Liver (tissue), 9 donors: Measurements from ENCODE around the gene PPP2R3B. TPM values are rescaled to one million over a fixed set of nuclear protein-coding genes. Genes with fewer than 3 reads are reported as not detected.

Experiments used
- DNase-seq: peaks from one replicate; pipeline ENCODE4 v3.0.0-alpha.2; 2017; ENCODE audit warnings: low spot score
- H3K27ac ChIP-seq, 2 donors: one replicate each; pipeline ENCODE4 v1.7.0; 2013; ENCODE audit warnings: inconsistent platforms in 2 of 2, low read length in 2 of 2, control low read depth in 1 of 2, low read depth in 1 of 2, mild to moderate bottlenecking in 1 of 2
- H3K27me3 ChIP-seq, 4 donors: one replicate each; pipeline versions ENCODE4 v1.6.1 to v1.7.0; 2013; ENCODE audit warnings: low read length in 3 of 4, inconsistent platforms in 1 of 4, mild to moderate bottlenecking in 1 of 4, moderate library complexity in 1 of 4; ENCODE audit not compliant: control insufficient read depth in 4 of 4, insufficient read depth in 4 of 4
- H3K36me3 ChIP-seq, 4 donors: one replicate each; pipeline versions ENCODE4 v1.6.1 to v1.7.0; 2013; ENCODE audit warnings: low read length in 3 of 4, mild to moderate bottlenecking in 3 of 4, low read depth in 1 of 4, moderate library complexity in 1 of 4; ENCODE audit not compliant: control insufficient read depth in 4 of 4, insufficient read depth in 3 of 4
- H3K4me1 ChIP-seq, 4 donors: one replicate each; pipeline versions ENCODE4 v1.6.1 to v1.7.0; 2013; ENCODE audit warnings: low read length in 3 of 4, mild to moderate bottlenecking in 3 of 4, moderate library complexity in 1 of 4; ENCODE audit not compliant: control insufficient read depth in 4 of 4, insufficient read depth in 4 of 4
- H3K4me3 ChIP-seq, 3 donors: one replicate each; pipeline versions ENCODE4 v1.6.1 to v1.7.0; 2013; ENCODE audit warnings: low read length in 3 of 3, control low read depth in 1 of 3, low read depth in 1 of 3, mild to moderate bottlenecking in 1 of 3
- H3K9ac ChIP-seq, 2 donors: one replicate each; pipeline ENCODE4 v1.7.0; 2013; ENCODE audit warnings: low read length in 2 of 2, mild to moderate bottlenecking in 2 of 2, moderate library complexity in 2 of 2, control low read depth in 1 of 2, low read depth in 1 of 2
- H3K9me3 ChIP-seq, 4 donors: one replicate each; pipeline versions ENCODE4 v1.6.1 to v1.7.0; 2013; ENCODE audit warnings: low read length in 3 of 4; ENCODE audit not compliant: control insufficient read depth in 4 of 4
- ATF3 ChIP-seq: IDR thresholded peaks from 2 replicates; pipeline ENCODE4 v1.6.1; 2016; ENCODE audit warnings: antibody characterized with exemption
- EGR1 ChIP-seq, 2 donors: IDR thresholded peaks; 2 replicates each; pipeline ENCODE4 v1.6.1; 2016 to 2018; ENCODE audit warnings: antibody characterized with exemption in 2 of 2, low read depth in 2 of 2
- FOXA1 ChIP-seq: IDR thresholded peaks from 2 replicates; pipeline ENCODE4 v1.6.1; 2016; ENCODE audit warnings: antibody characterized with exemption
- FOXA2 ChIP-seq: IDR thresholded peaks from 2 replicates; pipeline ENCODE4 v1.6.1; 2016; ENCODE audit warnings: antibody characterized with exemption
- GABPA ChIP-seq, 2 donors: IDR thresholded peaks in 1 of 2; conservative IDR thresholded peaks in 1 of 2; 2 replicates each; pipeline ENCODE4 v1.6.1; 2016; ENCODE audit warnings: antibody characterized with exemption in 2 of 2, mild to moderate bottlenecking in 1 of 2, moderate library complexity in 1 of 2
- HNF4A ChIP-seq, 2 donors: conservative IDR thresholded peaks; 2 replicates each; pipeline ENCODE4 v1.6.1; 2016; ENCODE audit warnings: antibody characterized with exemption in 2 of 2, mild to moderate bottlenecking in 2 of 2
- HNF4G ChIP-seq: IDR thresholded peaks from 2 replicates; pipeline ENCODE4 v1.6.1; 2016; ENCODE audit warnings: antibody characterized with exemption
- JUND ChIP-seq, 2 donors: IDR thresholded peaks; 2 replicates each; pipeline ENCODE4 v1.6.1; 2016; ENCODE audit warnings: antibody characterized with exemption in 2 of 2
- MAX ChIP-seq: IDR thresholded peaks from 2 replicates; pipeline ENCODE4 v1.6.1; 2016; ENCODE audit warnings: antibody characterized with exemption
- NR2F2 ChIP-seq: IDR thresholded peaks from 2 replicates; pipeline ENCODE4 v1.6.1; 2016; ENCODE audit warnings: antibody characterized with exemption
- REST ChIP-seq: IDR thresholded peaks from 2 replicates; pipeline ENCODE4 v1.6.1; 2016; ENCODE audit warnings: antibody characterized with exemption, mild to moderate bottlenecking
- RXRA ChIP-seq, 2 donors: IDR thresholded peaks; 2 replicates each; pipeline ENCODE4 v1.6.1; 2017 to 2018; ENCODE audit warnings: antibody characterized with exemption in 2 of 2, mild to moderate bottlenecking in 1 of 2
- SP1 ChIP-seq: IDR thresholded peaks from 2 replicates; pipeline ENCODE4 v1.6.1; 2018; ENCODE audit warnings: antibody characterized with exemption, mild to moderate bottlenecking
- YY1 ChIP-seq: IDR thresholded peaks from 2 replicates; pipeline ENCODE4 v1.6.1; 2016; ENCODE audit warnings: antibody characterized with exemption, mild to moderate bottlenecking
- ZBTB33 ChIP-seq: IDR thresholded peaks from 2 replicates; pipeline ENCODE4 v1.6.1; 2016; ENCODE audit warnings: antibody characterized with exemption
- WGBS: extraction: QIAGEN DNeasy Blood & Tissue Kit; methylation state at CpG from one replicate; pipeline ENCODE4 v1.1.7; 2013; 5-methylcytosine and 5-hydroxymethylcytosine counted together
- polyA plus RNA-seq, 2 donors: library from polyadenylated mRNA; stranded (reverse) in 1 of 2; unstranded in 1 of 2; fragments of 200-250 nt in 1 of 2; fragments of >200 nt in 1 of 2; fragmentation: Nextera tagmentation in 1 of 2; extraction: Ambion mirVana in 1 of 2; gene quantifications; one replicate each; pipeline versions ENCODE4 v1.2.1 to v1.2.3, GENCODE V29; 2013 to 2015
- total RNA-seq, 2 donors: library from RNA; depleted of rRNA; stranded (reverse); fragments of >200 nt; gene quantifications; one replicate each; pipeline ENCODE4 v1.2.3, GENCODE V29; 2014
- donor health status: healthy.
- donor health status: healthy.
- donor health status: healthy.
- donor health status: healthy.
- donor health status: healthy.

The PPP2R3B gene
- total and polyA plus RNA-seq, 4 donors, result 1.2 to 8.2 (median 4.3) TPM

- Histone ChIP-seq H3K27me3 (no peaks in the 10 kb centered on the region), H3K9me3 (no peaks in the 10 kb centered on the region), H3K27ac (no peak overlapping the region), H3K36me3 (peaks cover 7 to 50% (median 38%) of the 10 kb centered on the region in 4 donors), H3K4me1 (peaks cover 0 to 2% (median 0%) of the 10 kb centered on the region in 4 donors), H3K4me3 (no peak overlapping the region), H3K9ac (no peak overlapping the region)
- TF ChIP-seq YY1, result no peak
- no peak for TF ChIP-seq ATF3
- no peak for TF ChIP-seq ZBTB33
- no peak for TF ChIP-seq RXRA (IDR thresholded peaks at IDR 0.05)
- no peak for TF ChIP-seq MAX
- TF ChIP-seq JUND (IDR thresholded peaks at IDR 0.05), result no peak
- no peak for TF ChIP-seq GABPA (IDR thresholded peaks at IDR 0.05 in 1 of 2, conservative IDR thresholded peaks at IDR 0.05 in 1 of 2)
- WGBS, result 90% methylated on average over 8 of the region's 8 CpGs
- no peak for DNase-seq
These were observed 73.2 kb downstream of the PPP2R3B start for GRCh38 chrX:313546-313945.

- Histone ChIP-seq H3K9ac (no peak overlapping the region), H3K27ac (no peak overlapping the region), H3K4me3 (no peak overlapping the region), H3K36me3 (peaks cover 7 to 54% (median 38%) of the 10 kb centered on the region in 4 donors), H3K27me3 (no peaks in the 10 kb centered on the region), H3K4me1 (peaks cover 0 to under 1% (median 0%) of the 10 kb centered on the region in 4 donors), H3K9me3 (no peaks in the 10 kb centered on the region)
- TF ChIP-seq EGR1 (IDR thresholded peaks at IDR 0.05; ENCODE audit: low read depth in 2 of 2) (no peak), HNF4G (no peak), YY1 (no peak), GABPA (IDR thresholded peaks at IDR 0.05 in 1 of 2, conservative IDR thresholded peaks at IDR 0.05 in 1 of 2) (no peak), FOXA1 (no peak), HNF4A (conservative IDR thresholded peaks at IDR 0.05) (no peak), RXRA (IDR thresholded peaks at IDR 0.05) (no peak), FOXA2 (no peak)
- DNase-seq, result no peak
- 95% methylated on average over 54 of the region's 54 CpGs for WGBS
These were observed 73.9 kb downstream of the PPP2R3B start for GRCh38 chrX:312621-313331.

- Histone ChIP-seq H3K9me3 (no peaks in the 10 kb centered on the region), H3K36me3 (peaks cover 12 to 64% (median 45%) of the 10 kb centered on the region in 4 donors), H3K4me1 (no peaks in the 10 kb centered on the region), H3K27ac (no peak overlapping the region), H3K9ac (no peak overlapping the region), H3K27me3 (no peaks in the 10 kb centered on the region), H3K4me3 (no peak overlapping the region)
- DNase-seq, result no peak
- 96% methylated on average over 69 of the region's 69 CpGs for WGBS
- TF ChIP-seq NR2F2, result no peak
- no peak for TF ChIP-seq HNF4G
- TF ChIP-seq GABPA (IDR thresholded peaks at IDR 0.05 in 1 of 2, conservative IDR thresholded peaks at IDR 0.05 in 1 of 2), result no peak
- TF ChIP-seq YY1, result no peak
- no peak for TF ChIP-seq HNF4A (conservative IDR thresholded peaks at IDR 0.05)
- no peak for TF ChIP-seq FOXA2
- TF ChIP-seq SP1, result no peak
- TF ChIP-seq FOXA1, result no peak
- TF ChIP-seq ZBTB33, result no peak
- TF ChIP-seq MAX, result no peak
- TF ChIP-seq REST, result no peak
- no peak for TF ChIP-seq JUND (IDR thresholded peaks at IDR 0.05)
- no peak for TF ChIP-seq EGR1 (IDR thresholded peaks at IDR 0.05; ENCODE audit: low read depth in 2 of 2)
- no peak for TF ChIP-seq RXRA (IDR thresholded peaks at IDR 0.05)
These were observed 75.3 kb downstream of the PPP2R3B start for GRCh38 chrX:311156-312129.
